DOHH2 (cell line): Measurements from ENCODE around the gene SNX22.

ENCODE experiments used
- CTCF ChIP-seq: fragments of 200-600 bp; sonication (generic); IDR thresholded peaks from one replicate; pipeline ENCODE4 v1.5.1; 2014; ENCODE audit warnings: antibody characterized with exemption, mild to moderate bottlenecking, low read depth, low read length; ENCODE audit not compliant: poor library complexity, severe bottlenecking
- EZH2phosphoT487 ChIP-seq: fragments of 200-600 bp; sonication (generic); IDR thresholded peaks from 2 replicates; pipeline ENCODE4 v1.6.1; 2017; ENCODE audit warnings: borderline replicate concordance, mild to moderate bottlenecking, antibody characterized with exemption, low read length, moderate library complexity, mixed read lengths

- TF ChIP-seq CTCF: no peak
- TF ChIP-seq EZH2phosphoT487: no peak
Measured at GRCh38 chr15:64155802-64156651, 4.5 kb downstream of the SNX22 start.
